22Rv1 (cell line): ENCODE measurements around the gene PLEKHA4.

Source experiments
- H3K27ac ChIP-seq: fragments of 450-650 bp; 2 replicates; pipeline ENCODE4 v1.5.1; 2017
- ZFX ChIP-seq: fragments of 450-650 bp; IDR thresholded peaks from 2 replicates; pipeline ENCODE4 v1.6.1; 2017; ENCODE audit warnings: antibody characterized with exemption, borderline replicate concordance
- TF ChIP-seq, protein P1 (sequence below): fragments of 450-650 bp; IDR thresholded peaks from 2 replicates; pipeline ENCODE4 v1.5.1; 2017; ENCODE audit warnings: mild to moderate bottlenecking

The PLEKHA4 gene

DNA sequence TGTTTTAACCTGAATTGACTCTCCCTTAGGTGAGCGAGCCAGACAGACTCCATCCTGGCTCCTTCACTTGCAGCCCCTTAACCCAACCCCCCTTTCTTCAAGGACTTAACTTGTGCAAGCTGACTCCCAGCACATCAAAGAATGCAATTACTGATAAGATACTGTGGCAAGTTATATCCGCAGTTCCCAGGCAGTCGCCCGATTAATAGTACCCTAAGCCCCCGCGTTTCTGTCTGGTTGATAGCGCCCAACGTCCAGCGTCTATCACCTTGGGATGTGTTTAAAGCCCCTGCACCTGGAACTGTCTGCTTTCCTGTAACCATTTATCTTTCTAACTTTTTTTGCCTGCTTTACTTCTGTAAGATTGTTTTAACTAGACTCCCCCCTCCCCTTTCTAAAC, 38.3 kb downstream of the PLEKHA4 start:
- TF ChIP-seq, protein P1, sequence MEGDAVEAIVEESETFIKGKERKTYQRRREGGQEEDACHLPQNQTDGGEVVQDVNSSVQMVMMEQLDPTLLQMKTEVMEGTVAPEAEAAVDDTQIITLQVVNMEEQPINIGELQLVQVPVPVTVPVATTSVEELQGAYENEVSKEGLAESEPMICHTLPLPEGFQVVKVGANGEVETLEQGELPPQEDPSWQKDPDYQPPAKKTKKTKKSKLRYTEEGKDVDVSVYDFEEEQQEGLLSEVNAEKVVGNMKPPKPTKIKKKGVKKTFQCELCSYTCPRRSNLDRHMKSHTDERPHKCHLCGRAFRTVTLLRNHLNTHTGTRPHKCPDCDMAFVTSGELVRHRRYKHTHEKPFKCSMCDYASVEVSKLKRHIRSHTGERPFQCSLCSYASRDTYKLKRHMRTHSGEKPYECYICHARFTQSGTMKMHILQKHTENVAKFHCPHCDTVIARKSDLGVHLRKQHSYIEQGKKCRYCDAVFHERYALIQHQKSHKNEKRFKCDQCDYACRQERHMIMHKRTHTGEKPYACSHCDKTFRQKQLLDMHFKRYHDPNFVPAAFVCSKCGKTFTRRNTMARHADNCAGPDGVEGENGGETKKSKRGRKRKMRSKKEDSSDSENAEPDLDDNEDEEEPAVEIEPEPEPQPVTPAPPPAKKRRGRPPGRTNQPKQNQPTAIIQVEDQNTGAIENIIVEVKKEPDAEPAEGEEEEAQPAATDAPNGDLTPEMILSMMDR, result no peak
- TF ChIP-seq ZFX, result no peak

DNA sequence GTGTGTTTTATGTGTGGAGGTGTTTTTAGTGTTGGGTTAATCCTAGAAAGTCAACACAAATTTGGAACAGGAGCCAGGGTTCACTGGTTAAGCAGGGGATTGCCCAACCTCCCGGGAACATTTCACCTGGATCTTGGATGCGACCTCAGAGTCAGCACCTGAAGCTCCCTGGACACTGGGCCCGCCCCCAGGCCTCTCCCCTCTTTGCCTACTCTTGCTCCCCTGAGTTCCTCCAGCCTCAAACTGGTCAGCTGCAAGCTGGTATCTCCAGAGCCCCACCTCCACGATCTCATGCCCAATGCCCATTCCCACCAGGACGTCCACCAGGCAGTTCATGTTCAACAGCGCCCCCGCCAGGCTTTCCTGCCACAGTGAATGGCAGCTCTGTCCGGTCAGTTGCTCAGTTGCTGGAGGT, 41.8 kb downstream of the PLEKHA4 start:
- no peak overlapping the region for H3K27ac ChIP-seq

More for the DNA sequence above, 38.3 kb downstream of the PLEKHA4 start:
- H3K27ac ChIP-seq, result no peak overlapping the region

DNA sequence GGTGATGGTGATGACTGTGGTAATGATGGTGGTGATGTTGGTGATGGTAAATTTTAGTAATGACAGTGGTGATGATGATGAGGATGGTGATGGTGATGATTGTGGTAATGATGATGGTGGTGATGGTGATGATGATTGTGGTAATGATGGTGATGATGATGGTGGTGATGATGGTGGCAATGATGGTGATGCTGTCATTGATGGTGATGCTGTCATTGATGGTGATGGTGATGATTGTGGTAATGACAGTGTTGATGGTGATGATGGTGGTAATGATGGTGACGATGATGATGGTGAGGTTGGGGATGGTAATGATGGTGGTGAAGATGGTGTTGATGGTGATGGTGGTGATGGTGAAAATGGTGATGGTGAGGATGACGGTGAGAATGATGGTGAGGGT, 45.9 kb downstream of the PLEKHA4 start:
- H3K27ac ChIP-seq, result no peak overlapping the region
- no peak for TF ChIP-seq ZFX
- TF ChIP-seq, protein P1, result no peak

More for the DNA sequence above, 41.8 kb downstream of the PLEKHA4 start:
- TF ChIP-seq, protein P1, result peak; percentile 26; the same call in 1 of the 2 replicates
- TF ChIP-seq ZFX, result no peak

DNA sequence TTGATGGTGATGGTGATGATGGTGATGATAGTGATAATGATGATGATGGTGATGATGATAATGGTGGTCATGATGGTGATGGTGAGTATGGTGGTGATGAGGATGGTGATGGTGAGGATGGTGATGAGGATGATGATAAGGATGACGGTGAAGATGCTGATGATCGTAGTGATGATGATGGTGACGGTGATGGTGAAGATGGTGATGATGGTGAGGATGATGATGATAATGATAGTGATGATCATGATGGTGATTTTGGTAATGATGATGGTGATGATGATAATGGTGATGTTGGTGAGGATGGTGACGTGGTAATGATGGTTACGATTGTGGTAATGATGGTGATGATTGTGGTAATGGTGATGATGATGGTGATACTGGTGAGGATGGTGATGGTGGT, 46.8 kb downstream of the PLEKHA4 start:
- no peak overlapping the region for H3K27ac ChIP-seq
- no peak for TF ChIP-seq ZFX
- TF ChIP-seq, protein P1, result no peak

DNA sequence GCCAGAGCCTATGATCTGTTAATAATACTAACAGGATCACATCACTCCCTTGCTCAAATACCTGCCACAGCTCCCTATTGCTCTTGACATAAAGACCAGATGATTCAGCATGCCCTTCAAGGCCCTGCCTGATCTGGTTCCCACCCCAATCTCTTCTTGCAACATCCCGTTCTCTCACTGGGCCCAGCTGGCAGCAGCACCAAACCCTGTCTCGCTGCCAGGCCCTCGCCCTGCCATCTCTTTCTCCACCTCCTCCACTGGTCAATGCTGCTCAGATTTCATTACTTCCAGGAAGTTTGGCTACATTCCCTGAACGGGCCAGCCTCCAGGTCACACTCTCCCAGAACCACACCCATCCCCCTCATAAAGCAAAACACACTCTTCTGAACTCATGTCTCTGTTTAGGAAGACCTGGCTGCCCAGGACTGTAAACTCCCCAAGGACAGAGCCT, 49.0 kb downstream of the PLEKHA4 start:
- no peak for TF ChIP-seq ZFX
- peak overlapping the region; percentile 67 for H3K27ac ChIP-seq

DNA sequence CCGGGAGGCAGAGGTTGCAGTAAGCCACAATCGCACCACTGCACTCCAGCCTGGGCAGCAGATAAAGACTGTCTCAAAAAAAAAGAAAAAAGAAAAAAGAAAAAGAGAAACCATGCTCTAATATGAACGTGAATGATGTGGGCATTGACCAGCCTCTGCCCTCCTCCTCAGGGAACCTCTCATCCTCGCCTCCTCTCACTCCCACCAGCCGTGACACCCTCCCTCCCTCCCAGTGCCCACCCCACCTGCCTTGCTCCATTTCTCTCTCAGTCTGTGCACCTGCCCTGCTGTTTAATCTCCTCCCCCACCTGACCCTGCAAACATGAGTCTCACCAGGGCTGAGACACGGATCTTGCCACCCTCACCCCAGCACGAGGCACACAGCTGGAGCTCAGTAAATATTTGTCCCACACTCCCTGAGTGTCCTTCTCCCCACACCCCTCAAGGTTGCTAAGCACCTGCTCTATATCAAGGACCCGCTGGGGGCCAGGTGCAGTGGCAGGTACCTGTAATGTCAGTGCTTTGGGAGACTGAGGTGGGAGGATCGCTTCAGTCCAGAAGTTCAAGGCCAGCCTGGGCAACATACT, 50.1 kb downstream of the PLEKHA4 start:
- peak overlapping the region; percentile 67; the same call in 1 of the 2 replicates for H3K27ac ChIP-seq
- TF ChIP-seq, protein P1, result no peak
- no peak for TF ChIP-seq ZFX

DNA sequence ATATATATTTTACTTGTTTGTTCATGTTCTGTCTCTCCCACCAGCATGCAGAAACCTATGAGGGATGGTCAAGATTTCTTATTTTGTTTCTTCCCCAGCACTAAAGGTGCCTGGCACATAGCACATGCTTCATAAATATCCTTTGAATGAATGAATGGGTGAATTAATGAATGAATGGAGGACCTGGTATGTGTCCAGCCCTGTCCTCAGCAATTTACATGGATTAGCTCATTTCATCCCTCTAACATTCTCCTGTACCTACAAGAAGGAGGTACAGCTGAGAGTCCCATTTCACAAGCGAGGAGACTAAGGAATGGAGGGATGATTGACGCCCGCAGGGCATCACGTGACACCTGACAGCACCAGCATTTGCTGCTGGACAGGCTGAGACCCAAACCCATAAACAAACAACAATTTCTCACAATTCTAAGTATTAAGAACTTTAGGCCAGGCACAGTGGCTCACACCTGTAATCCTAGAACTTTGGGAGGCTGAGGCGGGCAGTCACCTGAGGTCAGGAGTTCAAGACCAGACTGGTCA, 50.8 kb downstream of the PLEKHA4 start:
- H3K27ac ChIP-seq, result no peak overlapping the region
- TF ChIP-seq ZFX, result no peak
- TF ChIP-seq, protein P1, result no peak
